DMS79 treated with DMSO at 0.1 percent for 48 hours (cell line): ENCODE data around the gene C9orf72.
"Not testable (repeated sequence)": the region's sequence is repeated elsewhere in the genome, so short reads cannot be mapped to it uniquely, and the experiment has no call there.

ENCODE experiments used
- DNase-seq: peaks from one replicate; lab custom pipeline; 2025; lab: John Stamatoyannopoulos, UW

C9orf72 gene

GRCh38 chr9:27514551-27514950 is 58.7 kb downstream of the C9orf72 start:
- DNase-seq: no peak

- no peak for DNase-seq
These were observed 61.5 kb downstream of the C9orf72 start for GRCh38 chr9:27511771-27512170.

DNA sequence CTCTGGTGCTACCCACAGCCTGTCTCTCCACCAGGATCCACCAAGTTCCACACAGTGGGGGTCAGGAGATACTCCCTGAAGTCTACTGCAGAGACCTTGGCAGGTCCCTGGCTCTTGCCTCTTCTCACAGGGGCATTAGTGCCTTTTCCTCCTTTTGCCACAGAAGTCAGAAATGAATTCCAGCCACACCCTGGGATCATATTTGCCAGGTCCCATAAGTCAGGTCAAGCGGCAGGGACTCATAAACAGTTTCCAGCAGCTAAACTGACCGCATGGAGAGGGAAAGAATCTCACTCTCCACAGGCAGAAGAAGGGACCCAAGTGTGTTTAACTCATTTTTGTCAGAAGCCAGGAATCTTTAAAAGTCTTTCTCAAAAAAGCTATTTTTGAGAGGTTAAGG is 62.5 kb downstream of the C9orf72 start:
- DNase-seq: no peak

DNA sequence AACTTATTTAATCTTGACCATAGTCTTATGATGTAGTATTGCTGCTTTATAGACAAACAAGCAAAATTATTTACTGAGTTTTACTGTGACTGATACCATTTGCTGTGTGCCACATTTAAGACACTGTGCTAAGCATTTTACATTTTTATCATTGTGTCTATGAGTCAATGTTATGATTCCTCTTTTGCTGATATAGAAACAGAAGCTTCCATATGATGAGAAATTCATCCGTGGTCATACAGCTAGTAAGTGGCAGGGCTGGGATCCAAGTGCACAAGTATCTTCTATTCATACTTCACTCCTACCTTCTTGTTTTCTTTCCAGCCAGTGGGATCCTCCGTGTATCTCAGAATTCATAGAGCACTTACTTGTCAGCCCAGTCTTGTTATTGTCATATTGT is 66.3 kb downstream of the C9orf72 start:
- DNase-seq: no peak

DNA sequence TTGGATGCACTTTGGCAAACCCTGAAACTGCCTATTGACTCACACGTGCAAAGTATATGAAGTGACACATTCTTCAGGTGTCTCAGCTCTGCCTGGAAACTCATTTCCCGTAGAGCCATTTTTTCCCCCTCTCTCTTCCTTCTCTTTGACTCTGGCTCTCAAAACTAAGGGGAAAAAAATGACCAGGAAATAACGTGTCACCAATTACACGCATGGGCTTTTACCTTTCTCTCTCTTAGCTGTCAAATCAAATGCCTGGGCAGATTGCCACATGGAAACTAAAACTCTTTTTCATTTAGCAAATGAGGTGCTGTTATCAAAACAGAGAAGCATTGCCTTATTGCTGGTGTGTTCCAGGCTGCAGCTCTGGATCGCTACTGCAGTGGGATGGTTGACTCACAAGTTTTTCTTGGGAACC is 67.5 kb downstream of the C9orf72 start:
- DNase-seq: no peak

GRCh38 chr9:27504259-27504658 is 69.0 kb downstream of the C9orf72 start:
- DNase-seq: no peak

- DNase-seq: no peak
These were observed 69.7 kb downstream of the C9orf72 start for GRCh38 chr9:27503623-27504022.

- DNase-seq: not testable (repeated sequence)
These were observed 72.4 kb downstream of the C9orf72 start for GRCh38 chr9:27500902-27501301.

- no peak for DNase-seq
These were observed 73.8 kb downstream of the C9orf72 start for GRCh38 chr9:27499451-27499850.

DNA sequence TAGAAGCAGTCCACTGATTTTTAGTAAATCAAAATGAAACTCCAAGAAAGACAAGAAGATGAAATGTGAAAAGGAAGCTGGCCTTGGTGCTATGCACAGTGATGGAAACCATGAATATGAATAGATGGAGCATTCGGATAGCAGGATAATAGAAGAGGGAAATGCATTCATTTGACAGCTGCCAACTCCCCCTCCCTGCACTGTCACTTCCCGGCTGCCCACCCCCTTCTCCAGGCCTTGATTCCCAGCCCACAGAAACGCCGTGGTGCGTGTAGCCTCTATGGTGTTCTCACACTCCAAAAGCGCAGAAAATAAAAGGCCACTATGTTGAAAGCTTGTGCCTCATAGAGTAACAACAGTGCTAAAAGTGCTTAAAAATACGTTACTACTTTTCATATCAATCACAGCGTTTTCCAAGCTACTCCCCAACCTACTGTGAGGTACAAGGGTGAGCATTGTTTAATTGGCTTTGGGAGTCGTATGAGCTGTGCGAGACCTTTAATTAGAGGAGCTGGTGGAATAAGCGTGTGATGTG is 75.3 kb downstream of the C9orf72 start:
- DNase-seq: no peak
